HL-60 (cell line): ENCODE measurements around the gene C10orf105.

Experiments
- DNase-seq, 2 experiments: peaks; one replicate each; pipeline ENCODE4 v3.0.0-alpha.2; 2010 to 2020; ENCODE audit warnings: low read depth in 1 of 2, low spot score in 1 of 2
- H3K27ac ChIP-seq: fragments of 250-450 bp; sonication (Bioruptor Pico); replicated peaks from 2 replicates; pipeline ENCODE4 v1.5.1; 2020; ENCODE audit warnings: mild to moderate bottlenecking, moderate library complexity
- H3K27me3 ChIP-seq: fragments of 250-450 bp; sonication (Bioruptor Pico); 2 replicates; pipeline ENCODE4 v1.5.1; 2021; ENCODE audit warnings: mild to moderate bottlenecking, moderate library complexity; ENCODE audit not compliant: insufficient read depth, poor library complexity, severe bottlenecking
- H3K4me3 ChIP-seq: replicated peaks from 2 replicates; pipeline ENCODE4 v1.5.1; 2011; ENCODE audit warnings: mild to moderate bottlenecking, control low read depth, low read length; ENCODE audit not compliant: insufficient read depth
- CTCF ChIP-seq: IDR thresholded peaks from one replicate; pipeline ENCODE4 v1.5.1; 2011; ENCODE audit warnings: low read length, control low read depth, inconsistent platforms; ENCODE audit not compliant: insufficient read depth
- GABPA ChIP-seq: IDR thresholded peaks from 2 replicates; pipeline ENCODE4 v1.6.1; 2012; ENCODE audit warnings: low read depth
- POLR2AphosphoS5 ChIP-seq: IDR thresholded peaks from 2 replicates; pipeline ENCODE4 v1.6.1; 2012; ENCODE audit warnings: low read depth
- REST ChIP-seq: IDR thresholded peaks from 2 replicates; pipeline ENCODE4 v1.6.1; 2012; ENCODE audit warnings: low read depth; ENCODE audit not compliant: insufficient replicate concordance
- SPI1 ChIP-seq: IDR thresholded peaks from 2 replicates; pipeline ENCODE4 v1.6.1; 2012; ENCODE audit warnings: low read depth, mild to moderate bottlenecking, borderline replicate concordance

C10orf105 gene

DNA sequence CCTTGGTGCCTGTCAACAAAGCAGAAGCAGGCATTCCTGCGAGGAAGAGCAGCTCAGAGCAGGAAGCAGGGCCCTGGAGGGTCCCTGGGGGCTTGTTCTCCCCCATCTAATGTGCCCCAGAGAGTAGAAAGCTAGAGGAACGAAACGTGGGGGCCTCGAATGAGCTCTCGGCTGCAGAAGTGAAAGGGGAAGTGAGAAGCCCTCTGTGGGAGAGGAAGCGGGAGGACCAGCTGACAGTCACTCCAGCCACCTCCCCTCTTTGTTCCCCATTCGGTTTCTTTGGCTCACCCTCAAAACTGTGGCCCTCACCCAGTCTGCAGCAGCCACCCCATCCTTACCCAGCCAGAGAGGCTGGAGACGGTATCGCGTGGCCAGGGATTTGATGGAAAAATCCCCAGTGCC lies 25.0 kb downstream of the C10orf105 start:
- H3K27ac ChIP-seq = peak overlapping the region; percentile 76
- DNase-seq = peak; percentile 91 to 94
- no peak overlapping the region; the same call in 1 of the 2 replicates for H3K4me3 ChIP-seq
- TF ChIP-seq REST (no peak), POLR2AphosphoS5 (peak; percentile 59; the same call in 1 of the 2 replicates), GABPA (no peak), SPI1 (peak; percentile 99), CTCF (no peak)
- no peaks in the 10 kb centered on the region for H3K27me3 ChIP-seq

- no peaks in the 10 kb centered on the region for H3K27me3 ChIP-seq
- no peak for TF ChIP-seq POLR2AphosphoS5
- no peak for TF ChIP-seq SPI1
- no peak for TF ChIP-seq GABPA
- TF ChIP-seq REST = no peak
- TF ChIP-seq CTCF = no peak
- H3K4me3 ChIP-seq = no peak overlapping the region; the same call in 1 of the 2 replicates
- peak overlapping the region; percentile 76 for H3K27ac ChIP-seq
- no peak for DNase-seq
Measured at GRCh38 chr10:71694039-71694501, 25.5 kb downstream of the C10orf105 start.

DNA sequence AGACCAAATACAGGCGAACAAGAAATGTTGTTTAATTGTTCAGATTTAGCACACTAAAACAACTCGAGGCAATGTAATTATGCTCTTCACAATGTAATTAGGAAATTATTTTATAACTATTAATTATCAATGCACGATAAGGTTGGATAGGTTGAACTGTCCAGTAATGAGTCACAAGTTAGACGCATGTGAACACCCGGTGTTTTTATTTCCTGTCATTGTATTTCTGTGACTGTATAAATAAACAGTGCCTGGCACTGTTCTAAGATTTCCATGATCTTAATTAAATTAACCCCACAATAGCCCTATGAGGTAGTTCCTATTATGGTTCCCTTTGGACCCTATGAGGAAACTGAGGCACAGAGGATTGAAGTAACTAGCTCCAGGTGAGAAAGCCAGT lies 26.2 kb downstream of the C10orf105 start:
- Histone ChIP-seq H3K27me3 (no peaks in the 10 kb centered on the region), H3K27ac (no peak overlapping the region; the same call in 1 of the 2 replicates), H3K4me3 (no peak overlapping the region)
- no peak for DNase-seq
- TF ChIP-seq POLR2AphosphoS5 (no peak), REST (no peak), SPI1 (no peak), GABPA (no peak), CTCF (no peak)
